NCI-H1092 (cell line): ENCODE results near the gene GPR135.

Experiments used
- DNase-seq: peaks from one replicate; lab custom pipeline; 2025; lab: John Stamatoyannopoulos, UW

The GPR135 gene

DNA sequence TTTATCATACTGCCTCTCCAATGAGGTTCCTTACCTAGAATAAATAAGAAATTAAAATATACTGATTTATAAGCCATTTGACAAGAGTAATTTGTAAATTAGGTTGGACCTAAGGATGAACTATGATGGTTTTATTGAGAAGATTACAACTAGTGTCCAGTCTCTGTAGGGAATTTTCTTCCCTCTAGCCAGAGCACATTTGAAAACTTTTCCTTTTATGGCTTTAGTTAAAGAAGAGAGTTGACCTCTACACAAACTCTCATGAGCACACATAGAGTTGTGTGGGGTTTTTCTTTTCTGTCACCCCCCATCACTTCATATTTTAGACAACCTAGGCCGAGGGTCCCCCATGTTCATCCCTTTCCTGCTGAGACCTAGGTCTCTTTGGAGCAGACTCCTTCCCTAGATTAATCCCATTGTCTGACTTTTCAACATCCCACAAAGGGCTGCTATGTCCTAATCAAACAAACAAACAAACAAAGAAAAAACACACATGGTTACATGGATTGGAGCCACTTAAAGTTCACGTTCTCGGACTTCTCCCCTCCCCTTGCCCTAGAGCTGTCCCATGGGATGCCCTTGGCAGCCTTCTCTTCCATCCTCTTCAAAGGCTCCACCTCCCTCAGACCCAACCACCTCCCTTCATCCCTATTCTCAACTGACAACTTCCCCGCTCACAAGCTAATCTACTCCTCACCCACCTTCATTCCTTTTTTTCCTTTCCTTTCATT lies 40.7 kb downstream of the GPR135 start:
- no peak for DNase-seq

DNA sequence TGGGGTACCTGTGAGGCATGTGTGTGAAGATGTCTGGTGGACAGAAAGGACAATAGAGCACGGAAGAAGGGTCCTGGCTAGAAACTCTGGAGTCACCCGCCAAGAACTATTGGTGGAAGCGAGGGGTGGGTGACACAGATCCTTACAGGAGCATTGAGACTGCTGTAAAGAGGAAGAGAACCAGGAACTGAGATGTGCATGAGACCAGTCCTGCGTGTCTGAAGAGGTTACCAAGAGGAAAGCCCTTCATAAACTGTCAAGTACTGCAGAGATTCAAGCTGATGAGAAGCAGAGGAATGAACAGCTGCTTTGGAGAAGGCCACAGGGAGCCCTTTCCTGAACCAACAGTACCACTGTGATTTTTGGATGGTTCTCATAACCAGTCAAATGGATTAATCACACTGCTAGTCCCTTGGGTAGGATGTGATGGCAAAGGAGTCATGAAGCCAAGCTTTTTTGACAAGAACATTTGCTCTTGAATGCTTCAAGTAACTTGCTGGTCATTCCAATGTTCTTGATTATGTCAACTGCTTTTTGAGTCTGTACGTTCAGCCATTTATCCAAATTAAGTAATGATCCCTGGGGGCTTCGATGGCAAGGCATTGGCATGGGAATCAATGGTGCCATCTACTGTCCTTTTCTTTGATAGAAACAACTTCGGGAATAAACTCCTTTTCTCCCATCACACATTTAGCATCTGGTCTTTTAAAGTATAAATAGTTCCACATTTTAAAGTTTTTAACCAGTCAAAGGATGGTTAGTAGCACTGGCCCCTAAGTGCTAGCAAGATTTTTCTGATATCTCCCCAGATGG lies 42.9 kb downstream of the GPR135 start:
- DNase-seq: no peak

DNA sequence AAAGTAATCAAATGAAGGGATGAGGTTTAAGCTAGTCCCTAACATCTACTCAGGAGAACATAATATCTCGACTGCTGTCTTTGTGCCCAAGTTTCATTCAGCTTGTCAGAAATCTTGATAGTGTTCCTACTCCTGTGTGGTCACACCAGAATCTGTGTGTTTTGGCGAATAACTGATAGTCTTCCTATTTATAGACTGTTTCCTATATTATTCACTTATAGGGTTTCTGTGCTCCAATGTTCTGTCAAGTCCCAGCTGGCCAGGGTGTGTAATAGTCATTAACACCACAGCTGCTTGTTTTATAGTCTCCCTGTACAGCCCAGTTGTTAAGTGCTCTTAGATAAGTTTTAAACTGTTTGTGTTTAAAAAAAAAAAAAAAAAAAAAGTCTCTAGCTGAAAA lies 45.9 kb downstream of the GPR135 start:
- DNase-seq: no peak

DNA sequence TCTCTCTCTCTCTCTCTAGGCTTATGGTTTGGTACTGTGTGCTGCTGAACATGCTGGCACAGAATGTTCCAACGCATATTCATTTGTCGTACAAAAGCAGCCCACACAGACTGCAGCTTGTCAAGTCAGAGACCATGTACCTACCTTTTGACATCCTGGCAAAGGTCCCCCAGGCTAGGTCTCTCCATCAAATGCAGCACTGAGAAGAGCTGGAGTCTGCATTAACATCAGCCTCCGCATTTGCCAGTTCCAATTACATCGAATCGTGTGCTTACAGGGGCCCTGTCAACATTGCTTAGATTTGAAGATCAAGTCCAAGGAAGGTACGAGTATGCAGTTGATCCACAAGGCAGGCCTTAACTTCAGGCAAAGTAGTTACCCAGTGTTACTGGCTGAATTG lies 47.9 kb downstream of the GPR135 start:
- DNase-seq: no peak

DNA sequence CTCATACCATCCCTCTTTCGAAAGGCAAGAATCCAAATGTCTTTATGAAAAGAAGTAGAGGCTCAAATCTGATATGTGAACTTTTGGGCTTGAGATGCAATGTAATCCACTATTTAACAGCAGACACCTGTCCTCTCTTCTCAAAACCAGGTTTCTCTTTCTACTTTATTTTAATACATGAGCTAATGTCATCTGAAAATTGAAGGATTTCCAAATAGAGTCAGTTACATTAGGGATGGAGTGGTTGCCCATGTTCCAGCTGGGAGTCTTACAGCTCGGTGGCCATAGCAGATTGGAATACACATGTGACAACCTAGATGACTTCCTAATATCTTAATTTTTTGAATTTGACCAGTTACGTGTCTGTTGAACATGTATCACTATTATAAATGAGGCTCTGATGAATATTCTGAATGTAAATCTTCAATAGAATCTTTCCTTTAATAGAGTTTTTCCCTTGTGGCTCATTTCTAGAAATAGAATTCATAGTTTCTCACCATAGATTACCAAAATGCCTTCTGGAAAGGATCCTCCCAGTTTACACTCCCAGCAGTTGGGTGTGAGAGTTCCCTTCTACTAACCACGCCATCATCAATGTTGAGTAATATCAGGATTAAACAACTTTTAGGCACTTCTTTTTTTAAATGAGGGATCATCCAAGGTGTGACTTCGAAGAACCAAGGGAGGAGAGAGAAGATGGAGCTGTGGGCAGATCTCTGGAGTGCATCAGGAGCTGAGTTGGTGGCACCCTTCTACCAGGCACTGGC lies 49.2 kb downstream of the GPR135 start:
- no peak for DNase-seq
